Activated CD8-positive, alpha-beta memory T cell treated with anti-CD3 and anti-CD28 coated beads, Interleukin-2, amount 10 ng/mL, durations not matched to agents 7 days and 5 days (primary cell): ENCODE measurements around the gene CBLL1. TPM values are rescaled to one million over a fixed set of nuclear protein-coding genes. Genes with fewer than 3 reads are reported as not detected.

Experiments
- ATAC-seq: fragments of 150-1000 bp; cut with Tn5 transposase; one replicate; pipeline ENCODE4 v1.10.0; 2021; ENCODE audit warnings: moderate library complexity
- CTCF ChIA-PET: fragments of 350-600 bp; sonication (Branson Sonifier 250); formaldehyde crosslinking; loops from one replicate; lab custom pipeline; 2021; ENCODE audit warnings: antibody characterized with exemption; lab: Charles Lee
- DNase-seq: peaks from one replicate; pipeline ENCODE4 v3.0.0-alpha.2; 2020
- H3K27ac Mint-ChIP-seq: one replicate; pipeline ENCODE4 v1.8.0; 2021; ENCODE audit warnings: mild to moderate bottlenecking, mixed read lengths
- H3K27me3 Mint-ChIP-seq: one replicate; pipeline ENCODE4 v1.8.0; 2021; ENCODE audit warnings: mixed read lengths
- H3K36me3 Mint-ChIP-seq: one replicate; pipeline ENCODE4 v1.8.0; 2021; ENCODE audit warnings: mild to moderate bottlenecking, mixed read lengths
- H3K4me1 Mint-ChIP-seq: one replicate; pipeline ENCODE4 v1.8.0; 2021; ENCODE audit warnings: mixed read lengths
- H3K4me3 Mint-ChIP-seq: one replicate; pipeline ENCODE4 v1.8.0; 2021; ENCODE audit warnings: mild to moderate bottlenecking, moderate library complexity, mixed read lengths
- H3K9me3 Mint-ChIP-seq: one replicate; pipeline ENCODE4 v1.8.0; 2022; ENCODE audit warnings: low read depth, mixed read lengths
- total RNA-seq, 2 experiments: library from RNA; stranded (reverse); gene quantifications; one replicate each; pipeline ENCODE4 v1.2.3, GENCODE V29; 2021

Gene CBLL1
- total RNA-seq, 2 experiments from 2014 or later: 32.2 to 39.7 TPM

DNA sequence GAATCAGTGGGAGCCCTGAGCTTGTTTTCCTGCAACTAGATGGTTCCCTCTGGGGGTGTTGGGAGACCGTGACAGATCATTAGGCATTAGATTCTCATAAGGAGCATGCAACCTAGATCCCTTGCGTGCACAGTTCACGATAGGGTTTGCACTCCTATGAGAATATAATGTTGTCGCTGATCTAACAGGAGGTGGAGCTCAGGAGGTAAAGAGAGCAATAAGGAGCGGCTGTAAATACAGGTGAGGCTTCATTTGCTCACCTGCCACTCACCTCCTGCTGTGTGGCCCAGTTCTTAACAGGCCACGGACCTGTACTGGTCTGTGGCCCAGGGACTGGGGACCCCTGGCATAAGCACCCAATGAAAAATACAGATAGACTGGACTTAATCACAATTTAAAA lies 48.4 kb downstream of the CBLL1 start:
- Mint-ChIP-seq H3K27ac (no peak overlapping the region), H3K4me3 (no peak overlapping the region), H3K27me3 (peaks cover 10% of the 10 kb centered on the region), H3K4me1 (no peaks in the 10 kb centered on the region), H3K9me3 (no peaks in the 10 kb centered on the region), H3K36me3 (no peaks in the 10 kb centered on the region)
- CTCF ChIA-PET: interaction anchor here (1.4 kb wide), 1 partner anchor 83 kb away, joined by 3 read pairs; no protein-coding TSS in a partner anchor
- DNase-seq: no peak
- no peak for ATAC-seq

- Mint-ChIP-seq H3K9me3 (no peaks in the 10 kb centered on the region), H3K4me1 (no peaks in the 10 kb centered on the region), H3K27ac (no peak overlapping the region), H3K27me3 (peaks cover 8% of the 10 kb centered on the region), H3K4me3 (no peak overlapping the region), H3K36me3 (no peaks in the 10 kb centered on the region)
- DNase-seq (no peak), ATAC-seq (no peak)
- CTCF ChIA-PET: no interaction called here
These were observed 55.8 kb downstream of the CBLL1 start for GRCh38 chr7:107799647-107800264.

- H3K27ac Mint-ChIP-seq: no peak within 1 kb of the TSS
- CTCF ChIA-PET: no interaction called here
- no peaks in the 10 kb centered on the region for H3K36me3 Mint-ChIP-seq
- no peaks in the 10 kb centered on the region for H3K9me3 Mint-ChIP-seq
- no peak for ATAC-seq
- no peaks in the 10 kb centered on the region for H3K4me1 Mint-ChIP-seq
- H3K27me3 Mint-ChIP-seq: peaks cover 4% of the 10 kb centered on the region
- no peak for DNase-seq
- H3K4me3 Mint-ChIP-seq: no peak within 1 kb of the TSS
These were observed 59.2 kb downstream of the CBLL1 start, which contains the start of gene SLC26A3 for GRCh38 chr7:107803009-107803610. Gene SLC26A3, minus strand, starts transcription at chr7:107803223. Its CDS starts 8,714 bp downstream, at chr7:107794509.

- Mint-ChIP-seq H3K4me1 (peaks cover 4% of the 10 kb centered on the region), H3K9me3 (no peaks in the 10 kb centered on the region), H3K36me3 (no peaks in the 10 kb centered on the region), H3K27me3 (no peaks in the 10 kb centered on the region), H3K4me3 (no peak overlapping the region), H3K27ac (no peak overlapping the region)
- CTCF ChIA-PET: no interaction called here
- DNase-seq: no peak
- no peak for ATAC-seq
These were observed 65.2 kb downstream of the CBLL1 start for GRCh38 chr7:107809179-107809578.

DNA sequence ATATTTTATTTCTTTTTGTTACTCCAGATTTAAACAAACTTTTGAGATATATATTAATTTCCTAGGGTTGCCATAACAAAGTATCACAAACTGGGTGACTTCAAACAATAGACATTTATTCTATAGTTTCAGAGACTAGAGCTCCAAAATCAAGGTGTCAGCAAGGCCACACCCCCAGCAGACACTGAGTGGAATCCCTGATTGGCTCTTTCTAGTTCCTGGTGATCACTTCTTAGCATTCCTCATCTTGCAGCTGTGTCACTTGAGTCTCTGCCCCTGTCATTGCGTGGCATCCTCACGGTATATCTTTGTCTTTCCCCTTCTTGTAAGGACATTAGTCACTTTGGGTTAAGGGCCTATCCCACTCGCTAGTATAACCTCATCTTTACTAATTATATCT lies 66.7 kb downstream of the CBLL1 start:
- H3K9me3 Mint-ChIP-seq: peaks cover 2% of the 10 kb centered on the region
- CTCF ChIA-PET: no interaction called here
- DNase-seq (no peak), ATAC-seq (no peak)
- no peak overlapping the region for H3K27ac Mint-ChIP-seq
- H3K36me3 Mint-ChIP-seq: no peaks in the 10 kb centered on the region
- no peak overlapping the region for H3K4me3 Mint-ChIP-seq
- H3K4me1 Mint-ChIP-seq: peaks cover 15% of the 10 kb centered on the region
- no peaks in the 10 kb centered on the region for H3K27me3 Mint-ChIP-seq

Other genes with a start within 250 kb of the CBLL1 start
- 10 to 100 TPM; 37.1 to 44.6 TPM for gene COG5, start 180.2 kb upstream of the CBLL1 start, total RNA-seq
- 10 to 100 TPM in 1 of 2 experiments, 1 to 10 TPM in 1; 9.3 to 10.2 TPM for gene DUS4L, start 180.2 kb upstream of the CBLL1 start, total RNA-seq
- 10 to 100 TPM; 42.7 to 47.1 TPM for gene BCAP29, start 163.9 kb upstream of the CBLL1 start, total RNA-seq
- 10 to 100 TPM in 1 of 2 experiments, 1 to 10 TPM in 1; 8.3 to 15.4 TPM for gene SLC26A4, start 83.3 kb upstream of the CBLL1 start, total RNA-seq
- not detected for gene SLC26A3, start 59.1 kb downstream of the CBLL1 start, total RNA-seq
- 10 to 100 TPM; 64.1 to 78.2 TPM for gene DLD, start 147.0 kb downstream of the CBLL1 start, total RNA-seq